HG02870 (cell line): ENCODE results near the gene SERPINA9.

Experiments used
- ATAC-seq: cut with Tn5 transposase; IDR thresholded peaks from one replicate; pipeline ENCODE4 v1.9.1; 2021; ENCODE audit warnings: mild to moderate bottlenecking, moderate library complexity; ENCODE audit not compliant: unreplicated experiment

SERPINA9 gene

GRCh38 chr14:94464290-94464689, 11.7 kb downstream of the SERPINA9 start:
- no peak for ATAC-seq

GRCh38 chr14:94462763-94463572, 13.0 kb downstream of the SERPINA9 start:
- ATAC-seq = no peak

DNA sequence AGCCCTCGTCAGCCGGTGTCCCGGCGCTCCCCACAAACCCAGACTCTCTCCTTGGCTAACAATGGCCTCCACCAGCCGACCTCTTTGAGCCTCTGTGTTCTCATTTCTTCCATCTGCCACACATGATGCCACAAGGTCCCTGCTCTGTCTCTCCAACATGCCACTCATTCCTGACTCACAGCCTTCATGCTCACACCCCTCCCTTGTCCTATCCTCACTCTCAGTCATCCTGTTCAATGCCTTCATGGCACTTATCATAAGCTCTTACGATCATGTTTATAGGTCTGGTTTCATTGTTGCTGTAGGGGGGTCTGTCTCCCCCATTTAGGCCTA, 13.8 kb downstream of the SERPINA9 start:
- ATAC-seq = no peak

DNA sequence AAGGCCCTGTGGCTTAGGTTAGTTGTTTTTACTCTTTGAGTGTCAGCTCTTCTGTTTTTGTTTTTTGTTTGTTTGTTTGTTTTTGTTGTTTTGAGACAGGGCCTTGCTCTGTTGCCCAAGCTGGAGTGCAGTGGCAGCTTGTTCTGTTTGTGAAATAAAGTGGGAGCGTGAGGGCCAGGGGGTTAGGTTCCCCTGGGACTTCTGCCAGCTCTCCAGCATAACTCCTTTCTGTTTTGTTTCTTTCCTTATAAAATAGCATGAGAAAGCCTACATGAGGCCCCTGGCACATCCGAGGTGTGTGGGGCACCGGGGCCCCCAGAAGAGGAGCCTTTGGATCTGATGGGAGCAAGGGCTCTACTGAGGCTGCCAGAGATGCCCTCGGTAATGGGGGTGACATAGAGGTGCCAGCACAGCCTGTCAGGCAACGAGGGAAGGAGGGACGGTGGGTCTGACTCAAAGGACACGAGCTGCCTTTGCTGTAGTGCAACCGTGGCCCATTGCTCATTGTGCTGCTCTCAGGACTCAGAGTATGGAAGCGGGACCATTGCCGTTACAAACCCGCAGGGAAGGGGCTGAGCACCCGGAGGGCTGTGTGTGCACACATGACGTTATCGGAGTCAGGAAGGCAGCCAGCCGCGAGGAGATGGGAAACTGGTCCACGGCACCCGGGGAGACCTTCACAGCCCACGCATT, 14.3 kb downstream of the SERPINA9 start:
- no peak for ATAC-seq

DNA sequence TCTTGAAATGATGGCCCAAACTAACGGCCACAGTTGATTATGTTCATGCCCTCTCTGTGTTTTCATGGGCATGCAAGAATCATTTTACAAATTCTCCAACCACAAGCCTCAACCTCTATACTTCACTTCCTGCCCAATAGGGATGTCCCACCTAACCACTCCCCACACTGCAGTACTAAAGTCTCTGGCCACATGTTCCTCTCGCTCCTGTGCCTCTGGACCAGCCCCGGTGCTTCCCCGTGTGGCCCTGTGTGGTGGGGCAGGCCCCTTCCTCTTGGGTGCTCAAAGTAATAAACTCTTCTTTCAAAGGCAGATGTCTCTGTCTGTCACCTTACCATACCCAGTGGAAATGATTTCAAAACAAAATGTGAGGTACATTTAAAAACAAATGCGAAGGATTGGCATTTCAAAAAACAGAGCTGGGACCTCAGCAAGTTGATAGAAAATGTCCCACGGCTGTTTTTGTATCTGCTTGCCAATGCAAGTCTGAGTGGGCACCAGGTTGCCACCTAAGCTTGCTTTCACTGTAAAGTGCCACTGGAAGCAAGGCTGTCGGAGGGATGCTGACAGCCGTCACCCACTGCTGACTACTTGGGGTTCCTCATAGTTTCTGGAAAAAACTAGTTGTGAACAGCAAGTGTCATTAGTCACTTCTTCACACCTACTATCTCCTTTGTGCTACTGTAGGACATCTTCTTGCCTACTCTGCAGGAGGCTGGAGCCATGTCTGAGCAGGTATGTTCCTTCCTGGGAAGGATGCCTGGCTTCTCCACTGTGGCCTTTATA, 15.2 kb downstream of the SERPINA9 start:
- no peak for ATAC-seq

GRCh38 chr14:94458558-94459205, 17.3 kb downstream of the SERPINA9 start:
- ATAC-seq = no peak

DNA sequence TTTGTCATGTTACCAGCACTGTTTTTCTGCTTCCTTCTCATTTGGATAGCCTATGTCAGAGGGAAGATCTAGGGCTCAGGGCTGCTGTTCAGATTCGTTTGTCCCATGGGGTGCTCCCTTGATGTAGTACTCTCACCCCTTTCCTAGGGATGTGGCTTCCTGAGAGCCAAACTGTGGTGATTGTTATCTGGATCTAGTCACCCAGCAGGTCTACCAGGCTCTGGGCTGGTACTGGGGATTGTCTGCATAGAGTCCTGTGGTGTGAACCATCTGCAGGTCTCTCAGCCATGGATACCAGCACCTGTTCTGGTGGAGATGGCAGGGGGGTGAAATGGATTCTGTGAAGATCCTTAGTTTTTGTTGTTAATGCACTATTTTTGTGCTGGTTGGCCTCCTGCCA, 17.9 kb downstream of the SERPINA9 start:
- no peak for ATAC-seq

DNA sequence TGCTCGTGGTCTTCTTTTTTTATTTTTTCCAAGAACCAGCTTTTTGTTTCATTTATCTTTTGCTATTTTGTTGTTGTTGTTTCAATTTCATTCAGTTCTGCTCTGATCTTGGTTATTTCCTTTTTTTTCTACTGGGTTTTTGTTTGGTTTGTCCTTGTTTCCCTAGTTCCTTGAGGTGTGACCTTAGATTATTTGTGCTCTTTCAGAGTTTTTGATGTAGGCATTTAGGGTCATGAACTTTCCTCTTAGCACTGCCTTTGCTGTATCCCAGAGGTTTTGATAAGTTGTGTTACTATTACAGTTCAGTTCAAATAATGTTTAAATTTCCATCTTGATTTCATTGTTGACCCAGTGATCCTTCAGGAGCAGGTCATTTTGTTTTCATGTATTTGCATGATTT, 20.1 kb downstream of the SERPINA9 start:
- no peak for ATAC-seq

DNA sequence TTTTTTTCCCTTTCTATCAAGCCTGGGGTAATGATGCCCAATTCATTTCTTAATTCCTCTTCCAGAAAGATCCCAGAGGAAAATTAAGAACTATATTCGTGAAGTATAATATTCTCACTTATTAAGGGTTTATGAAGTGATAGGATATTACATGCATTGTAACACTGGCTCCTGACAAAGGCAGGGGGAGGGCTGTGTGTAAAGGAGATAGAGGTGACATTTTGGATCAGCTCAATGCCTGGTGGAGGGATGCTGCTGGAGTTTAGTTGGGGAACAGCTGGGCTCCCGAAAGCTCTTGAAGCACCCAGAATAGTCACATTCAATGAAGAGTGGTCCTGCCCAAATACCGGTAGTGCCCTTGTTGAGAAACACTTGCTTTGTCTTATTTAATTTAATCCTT, 24.2 kb downstream of the SERPINA9 start:
- ATAC-seq = no peak

- no peak for ATAC-seq
Measured at GRCh38 chr14:94451091-94451771, 24.8 kb downstream of the SERPINA9 start.

GRCh38 chr14:94450722-94451090, 25.3 kb downstream of the SERPINA9 start:
- ATAC-seq = no peak

- no peak for ATAC-seq
Measured at GRCh38 chr14:94449930-94450329, 26.1 kb downstream of the SERPINA9 start.

DNA sequence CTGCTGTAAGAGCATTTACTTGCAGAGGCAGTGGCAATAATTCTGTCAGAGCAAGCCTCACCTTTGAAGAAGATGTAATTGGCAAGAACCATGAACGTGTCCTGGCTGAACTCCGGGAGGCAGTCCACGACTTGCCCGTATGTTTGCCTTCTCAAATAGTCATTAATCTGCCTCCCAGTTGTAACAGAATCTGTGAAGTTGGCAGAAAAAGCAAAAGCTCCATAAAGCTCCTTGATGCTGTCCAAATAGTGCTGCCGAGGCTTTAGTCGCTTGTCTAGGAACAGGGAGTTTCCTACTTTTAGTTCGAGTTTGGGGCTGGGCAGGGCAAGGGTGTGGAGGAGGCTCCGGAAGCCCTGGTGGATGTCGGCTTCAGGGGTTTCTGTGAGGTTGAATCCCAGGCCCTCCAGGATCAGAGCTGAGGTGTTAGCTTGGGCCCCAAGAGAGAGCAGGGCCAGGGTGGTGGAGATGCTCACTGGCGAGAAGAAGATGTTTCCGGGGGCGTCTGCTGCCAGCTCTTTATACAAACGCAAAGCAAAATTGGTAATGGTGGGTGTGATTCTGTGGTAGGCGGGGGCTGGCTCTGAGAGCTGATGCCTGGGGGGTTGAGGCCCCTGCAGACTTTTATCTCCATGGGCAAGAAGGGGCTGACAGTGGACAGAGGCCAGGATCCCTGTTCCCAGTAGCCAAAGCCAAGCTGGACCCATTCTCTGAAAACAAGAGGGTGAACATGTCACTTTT, 27.8 kb downstream of the SERPINA9 start:
- ATAC-seq = no peak

GRCh38 chr14:94447206-94447605, 28.8 kb downstream of the SERPINA9 start:
- ATAC-seq = no peak

- ATAC-seq = no peak
Measured at GRCh38 chr14:94446126-94446525, 29.9 kb downstream of the SERPINA9 start.

- no peak for ATAC-seq
Measured at GRCh38 chr14:94445003-94445402, 31.0 kb downstream of the SERPINA9 start.

GRCh38 chr14:94441531-94442205, 34.3 kb downstream of the SERPINA9 start:
- no peak for ATAC-seq

DNA sequence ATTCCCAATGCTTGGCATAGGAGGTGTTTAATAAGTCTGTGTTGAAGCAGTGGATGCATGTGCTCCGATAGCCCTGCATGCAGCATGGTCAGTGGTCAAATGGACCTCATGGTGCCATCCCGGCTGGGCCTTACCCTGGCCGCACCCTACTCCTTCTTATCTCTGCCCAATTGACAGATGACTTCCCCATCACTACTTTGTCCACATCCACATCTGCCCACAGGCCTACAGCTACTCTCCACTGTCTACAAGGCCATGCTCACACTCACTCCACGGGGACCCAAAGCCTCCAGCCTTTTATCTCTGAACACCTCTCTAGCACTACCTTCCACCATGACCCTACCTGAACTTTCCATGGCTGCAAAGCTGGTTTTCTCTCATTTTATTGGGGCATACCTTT, 34.9 kb downstream of the SERPINA9 start:
- ATAC-seq = no peak

DNA sequence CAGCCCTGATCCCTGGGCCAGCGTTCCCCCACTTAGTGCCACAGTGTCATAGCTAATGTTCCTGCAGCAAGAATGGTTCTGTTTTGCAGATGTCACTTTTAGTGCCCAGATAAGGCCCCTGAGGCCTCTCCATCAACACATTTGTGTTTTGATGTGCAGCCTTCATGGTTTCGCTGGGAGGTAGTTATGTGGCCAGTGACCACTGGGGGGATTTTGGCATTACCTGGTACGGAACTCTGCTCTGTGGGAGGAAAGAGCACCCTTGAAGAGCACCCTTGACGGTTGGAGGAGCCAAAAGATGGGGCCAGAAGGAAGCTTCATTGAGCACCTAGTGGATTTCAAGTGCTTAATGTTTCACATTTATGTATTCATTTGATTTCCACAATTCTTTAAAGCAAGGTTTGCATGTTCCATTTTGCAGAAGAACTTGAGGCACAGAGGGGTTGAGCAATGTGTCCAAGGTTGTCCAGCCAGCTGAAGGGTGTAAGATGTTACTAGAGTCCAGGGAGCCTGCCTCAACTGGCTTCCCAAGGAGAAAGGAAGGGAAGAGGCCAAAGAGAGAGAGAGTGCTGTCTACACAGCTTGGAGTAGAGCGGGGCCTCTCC, 36.4 kb downstream of the SERPINA9 start:
- no peak for ATAC-seq
